8988T (cell line): ENCODE results near the gene USP47.
A peak's percentile ranks its signal among the peaks of the same experiment; 100 is the strongest.
"Not testable (repeated sequence)": the region's sequence is repeated elsewhere in the genome, so short reads cannot be mapped to it uniquely, and the experiment has no call there.

Source experiments
- DNase-seq: peaks from one replicate; pipeline ENCODE4 v3.0.0; 2011

USP47 gene

DNA sequence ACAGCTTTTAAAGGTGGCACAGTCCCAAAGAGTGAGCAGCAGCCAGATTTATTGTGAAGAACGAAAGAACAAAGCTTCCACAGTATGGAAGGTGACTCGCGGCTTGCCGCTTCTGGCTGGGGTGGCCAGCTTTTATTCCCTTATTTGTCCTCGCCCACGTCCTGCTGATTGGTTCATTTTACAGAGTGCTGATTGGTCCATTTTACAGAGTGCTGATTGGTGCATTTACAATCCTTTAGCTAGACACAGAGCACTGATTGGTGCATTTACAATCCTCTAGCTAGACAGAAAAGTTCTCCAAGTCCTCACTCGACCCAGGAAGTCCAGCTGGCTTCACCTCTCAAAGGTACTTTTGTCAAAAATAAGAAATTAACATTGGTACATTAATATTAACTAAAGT is 10.4 kb upstream of the USP47 start:
- DNase-seq: not testable (repeated sequence)

DNA sequence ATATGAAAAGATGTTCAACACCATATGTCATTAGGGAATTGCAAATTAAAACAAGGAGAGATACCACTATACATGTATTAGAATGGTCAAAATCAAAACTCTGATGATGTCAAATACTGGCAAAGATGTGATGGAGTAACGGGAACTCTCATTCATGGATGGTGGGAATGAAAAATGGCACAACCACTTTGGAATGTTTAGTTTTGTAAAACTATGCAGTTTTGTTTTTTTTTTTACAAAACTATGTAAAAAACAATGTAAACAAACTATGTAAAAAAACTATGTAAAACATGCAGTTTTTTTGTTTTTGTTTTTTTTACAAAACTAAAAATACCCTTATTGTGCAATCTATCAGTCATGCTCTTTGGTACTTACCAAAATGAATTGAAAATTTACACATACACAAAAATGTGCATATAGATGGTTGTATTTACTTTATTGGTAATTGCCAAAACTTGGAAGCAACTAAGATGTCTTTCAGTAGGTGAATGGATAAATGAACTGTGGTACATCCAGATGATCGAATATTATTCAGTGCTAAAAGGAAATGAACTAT is 5.0 kb upstream of the USP47 start:
- DNase-seq: no peak

DNA sequence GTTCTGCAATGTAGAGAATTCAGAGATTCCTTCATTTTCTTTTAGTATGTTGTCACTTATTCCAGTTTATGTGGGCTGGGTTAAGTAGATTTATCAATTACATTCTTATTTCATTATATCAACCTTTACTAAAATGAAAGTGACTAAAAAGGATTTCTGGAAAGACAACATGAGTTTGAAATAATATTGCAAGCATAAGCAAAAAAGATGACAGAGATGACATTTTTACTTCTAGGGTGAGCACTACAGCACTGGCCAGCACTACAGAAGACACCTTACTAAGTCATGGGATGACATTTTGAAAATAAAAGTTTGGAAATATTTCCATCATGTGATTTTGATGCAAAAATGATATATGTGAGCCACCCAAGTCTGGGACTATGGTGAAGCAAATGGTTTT is 2.1 kb upstream of the USP47 start:
- DNase-seq: no peak

DNA sequence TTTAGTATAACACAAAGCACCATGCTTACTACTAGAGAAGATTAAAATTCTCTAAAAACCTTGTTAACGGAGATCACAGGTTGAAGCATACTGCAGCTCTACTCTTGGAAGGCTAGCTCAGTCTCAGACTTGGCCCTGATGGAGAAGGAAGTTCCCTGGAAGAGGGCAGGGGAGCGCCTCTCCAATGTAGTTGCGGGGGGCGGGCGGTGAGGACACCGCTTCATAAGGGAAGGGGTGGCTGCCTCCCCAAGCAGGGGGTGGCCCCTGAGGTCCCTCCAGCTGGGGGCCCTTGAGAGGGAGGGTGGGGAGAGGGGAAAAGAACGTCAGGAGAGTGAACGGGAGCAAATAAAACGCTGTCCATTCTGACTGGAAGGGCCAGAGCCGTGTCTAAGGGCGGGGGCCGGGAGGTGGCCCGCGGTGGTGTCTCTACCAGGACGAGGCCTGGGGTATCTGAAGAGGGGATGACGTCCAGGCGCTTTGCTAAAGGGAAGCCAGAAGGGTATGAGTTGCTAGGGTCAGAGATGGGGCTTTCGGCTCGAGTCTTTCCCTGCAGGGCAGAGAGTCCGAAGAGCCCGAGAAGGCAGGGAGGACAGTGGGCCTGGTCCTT is 553 bp upstream of the USP47 start:
- peak; percentile 27 for DNase-seq

DNA sequence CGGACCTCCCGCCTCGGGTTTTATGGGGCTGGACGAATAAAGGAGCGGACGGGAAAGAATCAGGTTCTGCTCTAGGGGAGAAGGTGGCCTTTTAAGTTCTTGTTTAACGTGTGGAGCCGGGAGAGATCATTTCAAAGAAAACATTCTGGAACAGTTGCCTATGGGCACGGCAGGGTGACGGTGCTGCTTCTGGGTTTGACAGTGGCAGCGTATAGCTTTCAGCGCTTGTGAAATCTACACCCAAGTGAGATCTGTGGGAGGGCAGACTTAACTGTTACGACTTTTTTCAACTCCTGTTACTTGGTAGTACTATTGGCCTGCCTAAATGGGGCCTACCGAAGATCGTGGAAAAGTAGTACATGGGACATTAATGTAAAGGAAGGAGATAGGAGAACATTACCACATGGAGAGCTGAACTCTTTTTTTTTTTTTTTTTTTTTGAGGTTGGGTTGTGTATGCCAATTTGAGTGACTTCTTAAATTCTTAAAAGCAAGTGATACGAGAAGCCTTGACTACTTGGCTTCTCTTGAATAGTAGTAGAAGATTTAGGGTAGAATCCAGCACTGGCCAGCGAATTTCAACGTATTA is 743 bp downstream of the USP47 start:
- peak; percentile 21 for DNase-seq

DNA sequence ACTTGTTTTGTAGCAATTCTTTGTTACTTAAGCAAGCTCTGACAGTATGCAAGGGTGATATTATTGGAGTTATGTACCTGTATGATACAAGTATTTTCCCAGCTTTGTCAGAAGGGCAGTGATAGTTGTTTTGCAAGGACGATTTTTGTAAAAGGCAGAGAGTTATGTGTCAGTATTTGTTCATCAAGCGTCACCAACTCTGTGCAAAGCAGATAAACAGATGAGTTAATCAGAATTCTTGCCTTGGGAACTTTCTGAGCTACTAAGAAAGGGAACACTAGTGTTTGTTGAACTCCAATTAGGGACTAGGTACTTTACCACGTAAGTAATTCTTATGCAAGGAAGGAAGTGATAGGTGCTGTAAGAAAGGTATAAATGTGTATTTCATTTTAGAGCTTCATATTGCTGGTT is 1.4 kb downstream of the USP47 start:
- DNase-seq: no peak

DNA sequence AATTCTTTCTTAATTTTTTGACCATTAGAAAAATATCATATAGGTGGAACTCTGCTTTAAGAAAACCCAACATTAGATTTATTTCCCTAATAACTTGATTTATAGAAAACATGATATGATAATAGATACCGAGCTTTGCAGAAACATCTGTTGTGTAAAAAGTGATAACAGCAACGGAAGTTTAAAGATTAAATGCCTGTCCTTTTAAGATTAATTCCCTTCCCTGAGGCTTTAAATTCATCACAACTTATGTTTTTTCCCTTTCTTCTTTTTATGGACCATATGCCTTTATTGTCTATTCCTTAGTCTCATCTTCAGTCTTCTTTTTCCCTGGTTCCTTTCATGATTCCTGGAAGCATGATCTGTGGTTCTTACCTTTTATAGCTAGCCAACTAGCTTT is 1.9 kb downstream of the USP47 start:
- no peak for DNase-seq

DNA sequence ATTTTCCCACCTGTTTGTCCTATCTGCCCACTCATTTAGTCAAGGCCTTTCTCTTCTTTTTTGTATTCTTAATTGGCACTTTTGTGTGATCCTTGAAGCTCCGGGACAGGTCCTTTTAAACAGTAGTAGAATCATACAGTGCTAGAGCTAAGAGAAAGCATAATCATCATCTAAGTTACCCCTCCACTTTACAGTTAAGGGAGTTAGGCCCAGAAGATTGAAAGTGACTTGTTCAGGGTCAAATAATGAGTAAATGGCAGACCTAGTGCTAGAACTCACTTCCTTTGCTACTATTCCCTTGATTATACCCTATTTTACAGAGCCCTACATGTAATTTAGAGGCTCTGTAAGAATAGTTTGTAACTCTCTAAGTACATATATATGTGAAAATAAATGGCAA is 2.5 kb downstream of the USP47 start:
- no peak for DNase-seq

DNA sequence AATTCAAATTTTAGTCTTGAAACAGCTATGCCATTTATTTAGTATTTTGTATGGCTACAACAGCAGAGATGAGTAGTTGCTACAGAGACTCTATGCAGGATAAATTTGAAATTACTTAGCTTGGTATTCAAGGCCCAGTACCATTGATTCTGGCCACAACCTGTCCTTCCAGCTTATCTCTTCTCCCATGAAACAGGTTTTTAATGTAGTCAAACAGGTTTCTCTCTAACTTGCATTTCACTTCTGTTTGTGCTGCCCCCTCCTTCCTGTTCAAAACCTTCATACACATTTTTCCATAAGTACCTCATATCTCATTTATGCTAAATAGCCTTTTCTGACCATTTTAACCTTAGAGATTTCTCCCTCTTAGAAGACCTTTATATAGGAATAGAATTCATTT is 3.3 kb downstream of the USP47 start:
- no peak for DNase-seq

DNA sequence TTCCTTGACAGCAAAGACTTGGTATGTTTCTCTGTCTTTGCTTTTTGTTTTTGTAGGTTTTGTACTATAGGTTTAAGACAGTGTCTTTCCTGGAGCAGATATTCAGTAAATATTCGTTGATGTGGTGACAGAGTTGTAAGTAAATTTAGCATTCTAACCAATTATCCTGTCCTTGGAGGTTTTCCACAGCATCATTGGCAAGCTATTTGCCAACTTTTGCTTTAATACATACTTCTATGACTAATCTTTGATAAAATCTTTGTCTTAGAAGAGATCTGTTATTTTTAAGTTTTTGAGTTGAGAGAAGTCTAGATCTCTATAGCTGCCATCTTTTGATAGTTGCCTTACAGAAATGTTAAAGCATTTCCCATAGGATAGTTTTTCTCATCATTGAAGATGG is 3.8 kb downstream of the USP47 start:
- DNase-seq: no peak

DNA sequence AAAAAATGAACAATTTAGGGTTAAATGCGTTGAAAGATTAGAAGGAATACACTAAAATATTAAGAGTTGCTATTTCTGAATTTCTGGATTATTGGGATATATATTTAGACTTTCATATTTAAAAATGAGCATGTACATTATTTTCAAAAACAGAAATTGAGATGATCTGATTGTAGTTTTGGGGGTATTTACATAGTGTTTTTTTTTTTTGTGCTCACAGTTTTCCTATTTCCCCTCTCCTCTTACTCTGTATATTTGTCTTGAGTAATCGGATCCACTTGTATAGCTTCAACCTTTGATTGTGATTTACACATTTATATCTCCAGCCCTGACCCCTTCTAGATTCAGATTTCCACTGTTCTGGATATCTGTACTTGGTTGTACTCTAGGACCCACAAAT is 5.3 kb downstream of the USP47 start:
- DNase-seq: no peak

DNA sequence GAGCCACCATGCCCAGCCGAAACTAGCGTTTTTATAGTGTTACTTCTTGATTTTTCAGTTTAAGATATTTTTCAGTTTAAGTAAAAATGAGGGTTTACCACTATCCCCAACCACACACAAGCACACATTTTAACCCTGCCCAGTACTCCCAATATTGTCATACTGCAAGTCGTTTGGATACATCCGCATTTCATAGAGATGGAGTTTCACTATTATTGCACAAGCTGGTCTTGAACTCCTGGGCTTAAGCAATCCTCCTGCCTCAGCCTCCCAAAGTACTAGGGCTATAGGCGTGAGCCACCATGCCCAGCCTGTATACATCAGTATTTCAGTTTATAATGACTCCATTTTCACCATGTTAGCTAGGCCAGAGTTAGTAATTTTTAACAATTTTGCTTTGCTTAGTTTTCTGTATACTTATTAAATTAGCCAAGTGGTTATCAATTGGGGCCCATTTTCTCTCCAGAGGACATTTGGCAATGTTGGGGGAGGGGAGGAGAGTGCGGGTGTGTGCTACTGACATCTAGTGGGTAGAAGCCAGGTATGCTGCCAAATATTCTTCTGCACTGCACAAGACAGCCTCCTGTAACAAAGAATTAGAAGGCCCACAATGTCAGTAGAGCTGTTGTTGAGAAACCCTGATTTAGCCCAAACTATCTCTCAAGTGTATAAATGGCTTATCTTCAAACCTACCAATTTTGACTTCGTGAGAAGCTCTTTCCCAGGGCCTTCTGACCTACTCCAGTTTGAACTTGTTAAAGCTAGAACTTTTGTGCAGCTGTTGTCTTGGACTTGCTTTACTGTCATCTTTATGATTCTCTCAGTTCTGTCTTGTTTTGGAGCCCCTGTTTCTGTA is 7.3 kb downstream of the USP47 start:
- no peak for DNase-seq

DNA sequence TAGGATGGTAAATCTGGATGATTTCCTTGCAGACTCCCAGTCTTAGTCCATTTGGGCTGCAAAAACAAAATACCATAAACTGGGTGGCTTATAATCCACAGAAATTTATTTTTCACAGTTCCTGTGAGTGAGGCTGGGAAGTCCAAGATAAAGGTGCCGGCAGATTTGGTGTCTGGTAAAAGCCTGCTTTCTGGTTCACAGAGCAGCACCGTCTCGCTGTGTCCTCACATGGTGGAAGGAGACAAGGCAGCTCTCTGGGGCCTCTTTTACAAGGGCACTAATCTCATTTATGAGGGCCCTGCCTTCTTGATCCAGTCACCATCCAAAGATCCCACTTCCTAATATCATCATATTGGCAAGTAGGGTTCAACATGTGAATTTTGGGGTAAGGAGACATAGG is 8.9 kb downstream of the USP47 start:
- DNase-seq: no peak

DNA sequence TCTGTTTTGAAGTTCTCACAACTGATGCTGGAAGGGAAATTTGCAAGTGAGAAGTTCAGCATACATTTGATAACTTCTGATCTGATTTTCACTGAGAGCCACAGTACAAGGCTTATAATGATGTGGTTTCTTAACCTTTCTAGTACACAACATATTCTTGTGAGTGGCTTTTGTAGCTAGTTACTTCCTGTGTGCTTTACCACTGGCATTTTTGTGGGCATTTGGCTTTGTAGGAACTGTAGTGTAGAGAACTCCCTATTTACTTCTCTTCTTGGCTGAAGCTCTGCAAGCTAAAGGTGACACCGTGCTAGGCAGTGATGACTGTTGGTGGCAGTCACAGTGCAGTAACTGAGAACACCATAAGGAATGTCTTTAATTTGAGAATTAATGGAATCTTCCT is 14.9 kb downstream of the USP47 start:
- DNase-seq: no peak

DNA sequence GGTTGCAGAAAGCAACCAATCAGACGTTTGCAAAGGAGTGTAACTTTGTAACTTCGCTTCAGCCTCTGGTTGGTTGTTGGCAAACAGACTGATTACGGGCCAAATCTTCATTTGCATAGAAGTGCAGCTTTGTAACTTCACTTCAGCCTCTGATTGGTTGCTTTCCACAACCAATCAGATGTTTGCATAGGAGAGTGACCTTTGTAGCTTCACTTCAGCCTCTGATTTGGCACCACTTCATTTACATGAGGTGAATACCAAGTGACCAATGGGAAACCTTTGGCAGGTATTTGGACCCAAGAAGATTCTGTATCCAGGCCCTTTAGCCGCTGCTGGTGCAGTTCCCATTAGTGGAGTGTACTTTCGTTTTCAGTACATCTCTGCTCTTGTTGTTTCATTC is 16.0 kb downstream of the USP47 start:
- no peak for DNase-seq

DNA sequence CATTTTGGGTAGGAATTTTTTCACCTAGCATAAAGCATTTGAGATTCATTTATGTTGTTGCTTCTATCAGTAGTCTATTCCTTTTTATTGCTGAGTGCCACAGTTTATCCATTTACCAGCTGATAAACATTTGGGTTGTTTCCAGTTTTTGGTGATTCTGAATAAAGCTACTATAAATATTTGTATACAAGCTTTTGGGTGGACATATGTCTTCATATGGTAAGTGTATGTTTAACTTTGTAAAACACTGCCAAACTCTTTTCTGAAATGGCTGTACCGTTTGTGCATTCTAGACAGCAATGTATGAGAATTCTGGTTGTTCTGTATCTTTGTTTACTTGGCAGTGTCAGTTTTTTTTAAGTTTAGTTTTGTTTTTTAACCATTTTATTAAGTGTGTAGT is 16.9 kb downstream of the USP47 start:
- no peak for DNase-seq

DNA sequence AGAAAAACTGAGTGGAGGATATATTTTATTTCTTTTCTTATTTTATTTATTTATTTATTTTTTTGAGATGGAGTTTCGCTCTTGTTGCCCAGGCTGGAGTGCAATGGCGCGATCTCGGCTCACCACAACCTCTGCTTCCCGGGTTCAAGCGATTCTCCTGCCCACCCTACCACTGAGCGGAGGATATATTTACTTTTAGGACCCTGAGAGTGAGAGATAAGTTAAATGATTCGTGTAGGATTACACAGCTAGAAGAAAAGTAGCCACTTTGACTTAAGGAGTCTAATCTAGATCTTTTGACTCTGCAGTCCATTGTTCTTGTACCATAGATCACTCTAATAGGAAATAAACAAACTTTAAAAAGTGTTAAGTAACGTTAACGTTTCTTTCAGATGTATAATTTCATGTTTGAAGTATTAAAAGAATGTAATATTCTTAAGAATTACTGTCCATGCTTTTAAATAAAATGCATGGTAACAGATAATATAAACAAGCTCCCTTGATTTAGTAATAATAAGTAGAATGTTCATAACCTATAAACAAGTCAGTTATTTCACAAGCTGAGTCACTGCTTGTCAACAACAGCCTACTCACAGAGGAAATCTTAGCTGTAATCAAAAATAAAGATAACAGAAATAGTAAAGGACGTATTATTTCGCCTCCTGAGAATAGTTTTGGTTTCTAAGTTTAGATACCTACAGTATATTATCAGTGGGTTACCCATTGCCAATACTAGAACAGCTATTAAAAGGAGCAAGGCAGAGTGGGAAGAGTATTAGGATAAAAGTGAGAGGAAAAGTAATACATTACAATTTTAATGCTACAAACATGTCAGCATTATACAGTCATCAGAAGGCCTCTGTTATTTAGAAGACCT is 18.6 kb downstream of the USP47 start:
- DNase-seq: no peak

DNA sequence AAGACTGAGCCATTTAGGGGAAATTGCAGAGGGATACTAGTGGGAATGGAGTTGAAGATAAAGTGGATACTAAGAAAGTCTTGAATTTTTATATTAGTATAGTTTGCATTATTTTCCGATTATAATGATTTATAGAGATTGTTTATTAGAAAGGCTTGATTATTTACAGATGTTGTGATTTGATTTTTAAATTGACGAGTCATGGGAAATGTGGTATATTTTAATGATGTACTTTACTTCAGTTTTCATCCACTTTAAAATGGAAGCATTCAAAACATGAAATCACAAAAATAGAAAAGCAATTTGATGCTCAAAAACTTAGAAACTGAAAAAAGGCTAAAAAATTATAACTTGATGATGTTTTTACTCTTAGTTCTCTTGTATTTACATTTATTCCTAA is 21.2 kb downstream of the USP47 start:
- no peak for DNase-seq

DNA sequence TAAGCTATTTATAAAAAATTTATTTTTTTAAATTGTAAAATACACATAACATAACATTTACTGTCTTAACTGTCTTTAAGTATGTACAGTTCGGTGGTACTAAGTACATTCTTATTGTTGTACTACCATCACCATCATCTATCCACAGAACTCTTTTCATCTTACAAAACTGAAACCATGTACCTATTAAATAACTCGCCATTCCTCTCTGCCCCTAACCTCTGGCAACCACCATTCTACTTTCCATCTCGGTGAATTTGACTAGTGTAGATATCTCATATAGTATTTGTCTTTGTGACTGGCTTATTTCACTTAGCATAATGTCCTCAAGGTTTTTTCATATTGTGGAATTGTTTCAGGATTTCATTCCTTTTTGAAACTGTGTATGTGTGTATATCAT is 22.6 kb downstream of the USP47 start:
- DNase-seq: no peak

DNA sequence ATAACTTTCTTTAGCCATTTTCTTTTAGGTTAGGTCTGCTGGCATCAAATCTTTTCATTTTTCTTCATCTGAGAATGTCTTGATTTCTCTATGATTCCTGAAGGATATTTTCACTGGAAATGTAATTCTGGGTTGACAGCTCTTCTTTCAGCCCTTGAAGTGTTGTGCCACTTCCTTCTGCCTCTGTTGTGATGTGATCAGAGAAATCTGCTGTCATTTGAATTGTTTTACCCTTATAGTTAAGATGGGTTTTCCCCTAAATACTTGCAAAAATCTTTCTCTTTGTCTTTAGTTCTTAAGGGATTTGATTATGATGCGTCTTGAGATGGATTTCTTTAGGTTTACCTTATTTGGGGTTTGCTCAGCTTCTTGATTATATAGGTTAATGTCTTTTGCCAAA is 23.0 kb downstream of the USP47 start:
- no peak for DNase-seq

DNA sequence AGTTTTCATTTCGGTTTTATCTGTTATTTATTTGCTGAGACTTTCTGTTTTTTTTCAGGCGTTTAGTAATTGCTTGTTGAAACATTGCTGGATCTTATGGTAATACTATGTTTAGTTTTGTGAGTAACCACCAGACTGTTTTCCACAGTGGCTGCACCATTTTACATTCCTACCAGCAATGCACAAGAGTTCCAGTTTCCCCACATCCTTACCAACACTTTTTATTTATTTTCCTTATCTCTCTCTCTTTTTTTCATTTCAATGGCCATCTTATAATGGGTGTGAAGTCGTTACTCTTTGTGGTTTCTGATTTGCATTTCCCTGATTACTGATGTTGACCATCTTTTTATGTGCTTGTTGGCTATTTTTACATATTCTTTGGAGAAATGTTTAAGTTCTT is 23.7 kb downstream of the USP47 start:
- DNase-seq: no peak

DNA sequence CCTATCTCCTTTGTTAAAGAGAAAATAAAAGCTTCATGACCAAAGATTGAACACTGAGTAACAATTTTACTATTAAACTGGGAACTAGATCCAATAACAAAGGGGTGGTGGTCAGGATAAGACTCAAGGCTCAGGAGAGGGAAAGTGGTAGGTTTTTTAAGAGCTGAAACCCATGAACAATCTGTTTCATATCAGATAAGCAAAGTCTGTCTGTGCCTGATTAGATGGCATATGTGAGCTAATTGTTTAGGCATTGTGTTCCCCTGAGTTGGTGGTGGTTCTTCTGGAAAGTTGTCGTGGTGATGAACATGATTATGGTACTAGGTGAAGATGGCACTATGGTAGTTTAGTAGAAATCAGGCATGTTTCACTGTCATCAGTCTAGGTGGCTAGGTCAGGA is 24.4 kb downstream of the USP47 start:
- DNase-seq: no peak

DNA sequence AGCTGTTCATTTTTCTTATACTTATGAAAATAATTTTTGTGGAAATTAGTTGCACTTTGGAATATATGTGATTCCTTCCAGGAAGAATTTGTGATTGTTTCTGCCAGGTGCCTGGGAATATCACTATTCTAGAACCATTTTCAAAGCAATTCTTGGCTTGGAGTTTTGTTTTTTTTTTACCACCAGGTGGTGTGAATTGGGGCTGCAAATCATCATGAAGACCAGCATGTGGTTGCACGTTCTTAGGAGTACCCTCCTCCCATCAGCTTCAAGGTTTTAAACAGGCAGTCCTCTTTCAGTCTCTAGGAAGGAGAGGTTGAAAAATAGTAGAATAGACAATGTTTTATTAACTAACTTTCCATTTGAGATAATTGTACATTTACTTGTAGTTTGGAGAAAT is 25.9 kb downstream of the USP47 start:
- DNase-seq: no peak
